CD4-positive, alpha-beta T cell treated with Interleukin-17A for 4 hours (primary cell): ENCODE results near the gene TAS2R30.
"Not testable (repeated sequence)": the region's sequence is repeated elsewhere in the genome, so short reads cannot be mapped to it uniquely, and the experiment has no call there.

Experiments
- DNase-seq: peaks from one replicate; pipeline ENCODE4 v3.0.0-alpha.2; 2020; ENCODE audit warnings: mixed read lengths

The TAS2R30 gene

GRCh38 chr12:11134305-11134704 is at the start of gene TAS2R30:
TSS of gene TAS2R30 (minus strand) at chr12:11134644. CDS start at chr12:11134244, 400 bp downstream.
- DNase-seq, result no peak

- no peak for DNase-seq
These were observed 48.6 kb upstream of the TAS2R30 start for GRCh38 chr12:11183011-11183410.

- no peak for DNase-seq
These were observed 48.1 kb upstream of the TAS2R30 start for GRCh38 chr12:11182529-11182928.

GRCh38 chr12:11178250-11178649 is 43.8 kb upstream of the TAS2R30 start:
- no peak for DNase-seq

- DNase-seq, result no peak
These were observed 39.6 kb upstream of the TAS2R30 start for GRCh38 chr12:11174022-11174421.

GRCh38 chr12:11171969-11172675 is 37.7 kb upstream of the TAS2R30 start:
- DNase-seq, result no peak

GRCh38 chr12:11171145-11171968 is 36.9 kb upstream of the TAS2R30 start, which contains the start of gene SMIM10L1:
TSS of gene SMIM10L1 (plus strand) at chr12:11171194. CDS start at chr12:11171357, 163 bp downstream.
- DNase-seq, result peak; percentile 88

- no peak for DNase-seq
These were observed 36.3 kb upstream of the TAS2R30 start for GRCh38 chr12:11170810-11171144.

- no peak for DNase-seq
These were observed 31.9 kb upstream of the TAS2R30 start for GRCh38 chr12:11166300-11166699.

GRCh38 chr12:11164384-11164783 is 29.9 kb upstream of the TAS2R30 start:
- DNase-seq, result no peak

GRCh38 chr12:11162502-11162901 is 28.1 kb upstream of the TAS2R30 start:
- no peak for DNase-seq

- DNase-seq, result no peak
These were observed 24.5 kb upstream of the TAS2R30 start for GRCh38 chr12:11158885-11159444.

- no peak for DNase-seq
These were observed 20.0 kb upstream of the TAS2R30 start for GRCh38 chr12:11154400-11154925.

- no peak for DNase-seq
These were observed 18.3 kb upstream of the TAS2R30 start for GRCh38 chr12:11152725-11153124.

GRCh38 chr12:11150832-11151231 is 16.4 kb upstream of the TAS2R30 start:
- DNase-seq, result no peak

- DNase-seq, result no peak
These were observed 13.0 kb upstream of the TAS2R30 start for GRCh38 chr12:11147420-11147819.

- no peak for DNase-seq
These were observed 9.9 kb upstream of the TAS2R30 start for GRCh38 chr12:11144297-11144696.

GRCh38 chr12:11143352-11143751 is 8.9 kb upstream of the TAS2R30 start:
- no peak for DNase-seq

GRCh38 chr12:11136075-11136474 is 1.6 kb upstream of the TAS2R30 start:
- DNase-seq, result no peak

- DNase-seq, result no peak
These were observed 628 bp downstream of the TAS2R30 start for GRCh38 chr12:11133816-11134215.

- DNase-seq, result no peak
These were observed 1.3 kb downstream of the TAS2R30 start for GRCh38 chr12:11133162-11133561.

GRCh38 chr12:11130999-11131398 is 3.4 kb downstream of the TAS2R30 start:
- DNase-seq, result no peak

GRCh38 chr12:11130382-11130781 is 4.1 kb downstream of the TAS2R30 start:
- no peak for DNase-seq

- DNase-seq, result not testable (repeated sequence)
These were observed 20.3 kb downstream of the TAS2R30 start for GRCh38 chr12:11114130-11114529.
